ENCODE measurements around the gene GARIN6. TPM values are rescaled to one million over a fixed set of nuclear protein-coding genes. Genes with fewer than 3 reads are reported as not detected.
A peak's percentile ranks its signal among the peaks of the same experiment; 100 is the strongest.

The GARIN6 gene
- total RNA-seq, 1 experiment from 2014 or later = not detected

DNA sequence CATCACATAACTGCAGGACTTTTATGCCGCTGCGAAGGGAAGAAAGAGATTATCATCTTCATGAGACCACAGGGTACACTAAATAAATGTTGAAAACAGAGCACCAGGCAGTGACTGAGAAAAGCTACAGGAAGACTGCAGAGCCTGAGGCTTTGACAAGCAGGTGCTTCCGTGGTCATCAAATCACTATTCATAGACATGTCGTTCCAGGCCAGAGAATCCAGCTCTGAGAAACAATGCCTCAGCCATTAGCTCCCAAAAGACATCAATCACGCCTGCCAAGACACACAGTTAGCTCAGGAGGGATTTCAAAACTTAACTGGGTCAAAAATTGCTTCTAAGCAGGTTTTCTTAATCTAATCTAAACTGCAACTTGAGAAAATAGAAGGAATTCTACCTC lies 47.2 kb upstream of the GARIN6 start:
- ChIA-PET POLR2A (no interaction called here), CTCF (interaction anchor here (0.7 kb wide), 1 partner anchor 557 kb away, joined by 4 read pairs; no protein-coding TSS in a partner anchor)
- no peak for ATAC-seq
- Mint-ChIP-seq H3K4me3 (no peak overlapping the region), H3K36me3 (no peaks in the 10 kb centered on the region), H3K9me3 (no peaks in the 10 kb centered on the region), H3K27me3 (ENCODE audit: low read depth) (no peaks in the 10 kb centered on the region), H3K4me1 (peaks cover 10% of the 10 kb centered on the region), H3K27ac (no peak overlapping the region)
- TF ChIP-seq ZNF416 (CRISPR knock-in tag; IDR thresholded peaks at IDR 0.05) = no peak
- TF ChIP-seq OVOL2 (CRISPR knock-in tag; IDR thresholded peaks at IDR 0.05; ENCODE audit: borderline replicate concordance) = no peak
- no peak for TF ChIP-seq MXD4 (CRISPR knock-in tag; IDR thresholded peaks at IDR 0.05; ENCODE audit: borderline replicate concordance)
- no peak for TF ChIP-seq ZNF671 (CRISPR knock-in tag; IDR thresholded peaks at IDR 0.05)
- no peak for TF ChIP-seq ZNF396 (CRISPR knock-in tag; IDR thresholded peaks at IDR 0.05; ENCODE audit: borderline replicate concordance)
- TF ChIP-seq ATF1 (CRISPR knock-in tag; IDR thresholded peaks at IDR 0.05) = no peak
- no peak for TF ChIP-seq NFATC4 (CRISPR knock-in tag; IDR thresholded peaks at IDR 0.05)
- TF ChIP-seq FOXJ3 (CRISPR knock-in tag; IDR thresholded peaks at IDR 0.05; ENCODE audit: borderline replicate concordance) = no peak
- DNase-seq (ENCODE audit: low spot score) = no peak

- H3K27me3 Mint-ChIP-seq (ENCODE audit: low read depth) = peaks cover 24% of the 10 kb centered on the region
- H3K9me3 Mint-ChIP-seq = peaks cover 3% of the 10 kb centered on the region; the same call in 1 of the 2 replicates
- H3K27ac Mint-ChIP-seq = peak overlapping the region; percentile 48; the same call in 1 of the 2 replicates
- no peak for DNase-seq (ENCODE audit: low spot score)
- peak overlapping the region; percentile 15 for H3K4me3 Mint-ChIP-seq
- POLR2A ChIA-PET = no interaction called here
- peaks cover 52% of the 10 kb centered on the region for H3K4me1 Mint-ChIP-seq
- no peaks in the 10 kb centered on the region for H3K36me3 Mint-ChIP-seq
- TF ChIP-seq ZNF138 (CRISPR knock-in tag; conservative IDR thresholded peaks at IDR 0.05) (no peak), ZNF219 (CRISPR knock-in tag; IDR thresholded peaks at IDR 0.05; ENCODE audit: borderline replicate concordance) (no peak), ETV6 (CRISPR knock-in tag; IDR thresholded peaks at IDR 0.05) (no peak), IRF2 (CRISPR knock-in tag; IDR thresholded peaks at IDR 0.05; ENCODE audit: borderline replicate concordance, low read depth) (no peak)
- peak; percentile 94 for ATAC-seq
- CTCF ChIA-PET = interaction anchor here (1.2 to 1.3 kb wide), 2 partner anchors 10 to 223 kb away, joined by 3 read pairs; no protein-coding TSS in a partner anchor
Measured at GRCh38 chr12:99609455-99610181, 37.9 kb upstream of the GARIN6 start.

GRCh38 chr12:99611117-99611516 lies 36.4 kb upstream of the GARIN6 start:
- no peak for TF ChIP-seq FOXP1 (CRISPR knock-in tag; IDR thresholded peaks at IDR 0.05; ENCODE audit: borderline replicate concordance)
- TF ChIP-seq PRRX2 (CRISPR knock-in tag; IDR thresholded peaks at IDR 0.05) = no peak
- no peak for TF ChIP-seq SMAD3 (CRISPR knock-in tag; IDR thresholded peaks at IDR 0.05; ENCODE audit: borderline replicate concordance)
- no peak for TF ChIP-seq TEAD4 (CRISPR knock-in tag; IDR thresholded peaks at IDR 0.05)
- TF ChIP-seq, protein P1, sequence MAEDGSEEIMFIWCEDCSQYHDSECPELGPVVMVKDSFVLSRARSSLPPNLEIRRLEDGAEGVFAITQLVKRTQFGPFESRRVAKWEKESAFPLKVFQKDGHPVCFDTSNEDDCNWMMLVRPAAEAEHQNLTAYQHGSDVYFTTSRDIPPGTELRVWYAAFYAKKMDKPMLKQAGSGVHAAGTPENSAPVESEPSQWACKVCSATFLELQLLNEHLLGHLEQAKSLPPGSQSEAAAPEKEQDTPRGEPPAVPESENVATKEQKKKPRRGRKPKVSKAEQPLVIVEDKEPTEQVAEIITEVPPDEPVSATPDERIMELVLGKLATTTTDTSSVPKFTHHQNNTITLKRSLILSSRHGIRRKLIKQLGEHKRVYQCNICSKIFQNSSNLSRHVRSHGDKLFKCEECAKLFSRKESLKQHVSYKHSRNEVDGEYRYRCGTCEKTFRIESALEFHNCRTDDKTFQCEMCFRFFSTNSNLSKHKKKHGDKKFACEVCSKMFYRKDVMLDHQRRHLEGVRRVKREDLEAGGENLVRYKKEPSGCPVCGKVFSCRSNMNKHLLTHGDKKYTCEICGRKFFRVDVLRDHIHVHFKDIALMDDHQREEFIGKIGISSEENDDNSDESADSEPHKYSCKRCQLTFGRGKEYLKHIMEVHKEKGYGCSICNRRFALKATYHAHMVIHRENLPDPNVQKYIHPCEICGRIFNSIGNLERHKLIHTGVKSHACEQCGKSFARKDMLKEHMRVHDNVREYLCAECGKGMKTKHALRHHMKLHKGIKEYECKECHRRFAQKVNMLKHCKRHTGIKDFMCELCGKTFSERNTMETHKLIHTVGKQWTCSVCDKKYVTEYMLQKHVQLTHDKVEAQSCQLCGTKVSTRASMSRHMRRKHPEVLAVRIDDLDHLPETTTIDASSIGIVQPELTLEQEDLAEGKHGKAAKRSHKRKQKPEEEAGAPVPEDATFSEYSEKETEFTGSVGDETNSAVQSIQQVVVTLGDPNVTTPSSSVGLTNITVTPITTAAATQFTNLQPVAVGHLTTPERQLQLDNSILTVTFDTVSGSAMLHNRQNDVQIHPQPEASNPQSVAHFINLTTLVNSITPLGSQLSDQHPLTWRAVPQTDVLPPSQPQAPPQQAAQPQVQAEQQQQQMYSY (CRISPR knock-in tag; IDR thresholded peaks at IDR 0.05) = no peak
- no peak for TF ChIP-seq ZNF219 (CRISPR knock-in tag; IDR thresholded peaks at IDR 0.05; ENCODE audit: borderline replicate concordance)
- no peak for TF ChIP-seq MYBL2 (CRISPR knock-in tag; IDR thresholded peaks at IDR 0.05)
- no peak for TF ChIP-seq ZBTB21 (CRISPR knock-in tag; IDR thresholded peaks at IDR 0.05; ENCODE audit: borderline replicate concordance)
- TF ChIP-seq ZNF423 (CRISPR knock-in tag; IDR thresholded peaks at IDR 0.05) = no peak
- no peaks in the 10 kb centered on the region for H3K36me3 Mint-ChIP-seq
- no peak overlapping the region for H3K27ac Mint-ChIP-seq
- H3K27me3 Mint-ChIP-seq (ENCODE audit: low read depth) = peaks cover 24% of the 10 kb centered on the region
- no peak for DNase-seq (ENCODE audit: low spot score)
- CTCF ChIA-PET = interaction anchor here (1.6 kb wide), 1 partner anchor 9 kb away, joined by 10 read pairs; no protein-coding TSS in a partner anchor
- H3K4me1 Mint-ChIP-seq = peaks cover 65% of the 10 kb centered on the region
- ATAC-seq = no peak
- peaks cover 7% of the 10 kb centered on the region for H3K9me3 Mint-ChIP-seq
- H3K4me3 Mint-ChIP-seq = no peak overlapping the region
- POLR2A ChIA-PET = no interaction called here
